CD4-positive, alpha-beta T cell treated with Interferon alpha-2 for 1 hour (primary cell): ENCODE measurements around the gene TTC5.
"Not testable (repeated sequence)": the region's sequence is repeated elsewhere in the genome, so short reads cannot be mapped to it uniquely, and the experiment has no call there.

Experiments used
- DNase-seq, 2 donors: peaks; one replicate each; pipeline ENCODE4 v3.0.0-alpha.2; 2020 to 2022

TTC5 gene

GRCh38 chr14:20302042-20302755 is 3.6 kb downstream of the TTC5 start:
- no peak for DNase-seq

- DNase-seq: no peak
Observed at GRCh38 chr14:20295067-20295466, 10.7 kb downstream of the TTC5 start.

DNA sequence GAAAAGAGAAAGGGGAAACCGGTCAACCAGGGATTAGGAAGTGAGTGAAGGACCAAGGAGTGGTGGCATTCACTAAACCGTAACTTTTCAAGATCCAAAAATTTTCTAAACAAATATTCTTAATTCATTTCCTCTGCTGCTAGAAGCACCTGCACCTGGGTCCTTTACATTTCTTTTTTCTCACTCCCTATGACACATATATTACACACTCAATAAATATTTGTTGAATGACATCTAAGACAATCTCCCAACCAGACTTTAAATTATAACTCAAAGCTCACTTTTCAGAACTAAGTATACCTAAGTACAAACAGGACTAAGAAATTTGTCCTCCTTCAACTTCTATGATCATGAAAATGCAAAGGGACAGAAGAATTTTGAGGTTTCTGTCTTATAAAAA is 11.1 kb downstream of the TTC5 start:
- DNase-seq: no peak

DNA sequence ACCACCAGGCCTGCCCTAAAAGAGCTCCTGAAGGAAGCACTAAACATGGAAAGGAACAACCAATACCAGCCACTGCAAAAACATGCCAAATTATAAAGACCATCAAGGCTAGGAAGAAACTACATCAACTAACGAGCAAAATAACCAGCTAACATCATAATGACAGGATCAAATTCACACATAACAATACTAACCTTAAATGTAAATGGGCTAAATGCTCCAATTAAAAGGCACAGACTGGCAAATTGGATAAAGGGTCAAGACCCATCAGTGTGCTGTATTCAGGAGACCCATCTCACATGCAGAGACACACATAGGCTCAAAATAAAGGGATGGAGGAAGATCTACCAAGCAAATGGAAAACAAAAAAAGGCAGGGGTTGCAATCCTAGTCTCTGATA is 23.8 kb downstream of the TTC5 start:
- DNase-seq: not testable (repeated sequence)

DNA sequence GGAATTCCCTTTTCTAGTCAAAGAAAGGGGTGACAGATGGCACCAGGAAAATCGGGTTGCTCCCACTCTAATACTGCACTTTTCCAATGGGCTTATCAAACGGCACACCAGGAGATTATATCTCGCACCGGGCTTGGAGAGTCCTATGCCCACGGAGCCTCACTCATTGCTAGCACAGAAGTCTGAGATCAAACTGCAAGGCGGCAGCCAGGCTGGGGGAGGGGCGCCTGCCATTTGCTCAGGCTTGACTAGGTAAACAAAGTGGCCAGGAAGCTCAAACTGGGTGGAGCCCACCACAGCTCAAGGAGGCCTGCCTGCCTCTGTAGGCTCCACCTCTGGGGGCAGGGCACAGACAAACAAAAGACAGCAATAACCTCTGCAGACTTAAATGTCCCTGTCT is 25.5 kb downstream of the TTC5 start:
- DNase-seq: peak in 1 of 2 donors; percentile 2

DNA sequence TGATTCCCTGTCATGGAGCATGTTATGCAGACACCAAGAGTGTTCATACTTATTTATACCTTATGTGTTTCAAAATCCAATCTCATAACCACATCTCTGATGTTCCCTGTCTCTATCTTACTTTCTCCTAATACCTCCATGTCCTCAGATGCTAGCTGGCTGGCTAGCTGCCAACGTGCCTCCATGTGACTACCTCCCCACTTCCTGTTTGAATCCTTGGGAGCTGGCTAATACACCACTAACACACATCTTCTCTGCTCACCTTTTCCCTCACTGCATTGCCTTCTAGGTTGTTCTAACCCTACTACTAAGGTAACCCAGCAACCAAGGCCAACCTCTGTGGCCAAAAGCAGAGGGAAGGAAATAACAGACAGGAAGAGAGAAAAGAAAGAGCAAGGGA is 27.3 kb downstream of the TTC5 start:
- peak in 1 of 2 donors; percentile 41 for DNase-seq

- no peak for DNase-seq
Observed at GRCh38 chr14:20277409-20277808, 28.3 kb downstream of the TTC5 start.

DNA sequence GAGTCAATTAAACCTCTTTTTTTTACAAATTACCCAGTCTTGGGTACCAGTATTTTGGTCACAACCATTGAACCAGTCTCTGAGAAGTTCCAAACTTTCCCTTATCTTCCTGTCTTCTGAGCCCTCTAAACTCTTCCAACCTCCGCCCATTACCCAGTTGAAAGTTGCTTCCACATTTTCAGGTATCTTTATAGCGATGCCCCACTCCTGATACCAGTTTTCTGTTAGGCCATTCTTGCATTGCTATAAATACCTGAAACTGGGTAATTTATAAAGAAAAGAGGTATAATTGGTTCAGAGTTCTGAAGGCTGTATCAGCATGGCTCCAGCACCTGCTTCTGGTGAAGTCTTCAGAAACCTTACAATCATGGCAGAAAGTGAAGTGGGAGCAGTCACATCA is 31.7 kb downstream of the TTC5 start:
- DNase-seq: no peak

DNA sequence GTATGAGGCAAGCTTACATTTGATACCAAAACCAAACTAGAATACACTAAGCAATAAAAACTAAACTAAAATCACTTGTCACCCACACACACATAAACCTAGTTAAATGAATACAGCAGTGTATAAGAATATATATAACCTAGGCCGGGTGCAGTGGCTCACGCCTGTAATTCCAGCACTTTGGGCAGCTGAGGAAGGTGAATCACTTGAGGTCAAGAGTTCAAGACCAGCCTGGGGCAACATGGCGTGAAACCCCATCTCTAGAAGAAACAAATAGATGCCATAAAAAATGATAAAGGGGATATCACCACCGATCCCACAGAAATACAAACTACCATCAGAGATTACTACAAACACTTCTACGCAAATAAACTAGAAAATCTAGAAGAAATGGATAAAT is 41.4 kb downstream of the TTC5 start:
- DNase-seq: not testable (repeated sequence)

GRCh38 chr14:20262642-20263128 is 43.1 kb downstream of the TTC5 start:
- no peak for DNase-seq

DNA sequence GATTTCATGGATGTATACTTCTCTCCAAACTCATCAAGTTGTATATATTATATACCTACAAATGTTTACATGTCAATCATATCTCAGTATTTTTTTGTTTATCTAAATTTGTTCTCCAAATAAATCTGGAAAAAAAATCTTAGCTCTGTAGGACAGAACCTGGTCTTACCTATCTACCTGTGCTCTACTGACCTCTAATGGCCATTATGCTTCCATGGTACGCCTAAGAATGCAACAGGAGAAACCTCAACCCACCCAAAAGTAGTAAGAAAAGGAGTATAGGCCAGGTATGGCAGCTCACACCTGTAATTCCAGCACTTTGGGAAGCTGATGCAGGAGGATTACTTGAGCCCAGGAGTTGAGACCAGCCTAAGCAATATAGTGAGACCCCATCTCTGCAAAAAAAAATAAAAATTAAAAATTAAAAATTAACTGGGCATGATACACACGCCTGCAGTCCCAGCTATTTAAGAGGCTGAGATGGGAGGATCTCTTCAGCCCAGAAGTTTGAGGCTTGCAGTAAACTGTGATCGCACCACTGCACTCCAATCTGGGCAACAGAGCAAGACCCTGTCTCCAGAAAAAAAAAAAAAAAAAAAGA is 58.0 kb downstream of the TTC5 start:
- peak in 1 of 2 donors; percentile 10 for DNase-seq
